Peyer's patch (tissue), 4 donors: ENCODE results near the gene C11orf58.

Experiments
- CTCF ChIP-seq, 6 experiments: fragments of 450-650 bp in 4 of 6; fragments of 200-600 bp in 2 of 6; sonication (generic) in 1 of 6; IDR thresholded peaks; one replicate each; pipeline ENCODE4 v1.5.1; 2017 to 2019; ENCODE audit warnings: antibody characterized with exemption in 6 of 6, mild to moderate bottlenecking in 3 of 6, moderate library complexity in 1 of 6
- POLR2A ChIP-seq, 2 donors: fragments of 450-650 bp; IDR thresholded peaks; one replicate each; pipeline ENCODE4 v1.5.1; 2017; ENCODE audit warnings: antibody characterized with exemption in 2 of 2, mild to moderate bottlenecking in 2 of 2, moderate library complexity in 2 of 2

GRCh38 chr11:16785520-16786128, 47.2 kb downstream of the C11orf58 start:
- TF ChIP-seq CTCF (IDR thresholded peaks at IDR 0.05) (peak; percentile 63 to 80 (median 74)), POLR2A (IDR thresholded peaks at IDR 0.05) (no peak)
